ENCODE results near the gene CCDC33.

The CCDC33 gene

GRCh38 chr15:74229686-74230085, 6.4 kb upstream of the CCDC33 start:
- WGBS, 2 donors (ENCODE audit: extremely low coverage in 2 of 2, insufficient read length in 2 of 2, insufficient replicate concordance in 1 of 2) = no CpG with 5 or more reads among the region's 3 CpGs
- no peak overlapping the region for H3K4ac ChIP-seq (ENCODE audit: low read length)
- no peaks in the 10 kb centered on the region for H3K79me1 ChIP-seq (ENCODE audit: low read depth, low read length)
- no peak overlapping the region for H2BK5ac ChIP-seq (ENCODE audit: low read length)
- H4K8ac ChIP-seq (ENCODE audit: low read depth, low read length) = no peak overlapping the region
- H2BK120ac ChIP-seq (ENCODE audit: low read depth, low read length) = no peak overlapping the region
- H3K4me2 ChIP-seq (ENCODE audit: insufficient read depth, low read length, poor library complexity, severe bottlenecking) = no peak overlapping the region
- H4K91ac ChIP-seq (ENCODE audit: low read depth, low read length, poor library complexity) = peak overlapping the region; percentile 47
- peaks cover 20 to 22% of the 10 kb centered on the region in 2 donors for H3K4me1 ChIP-seq (ENCODE audit: control insufficient read depth in 2 of 2, insufficient read depth in 1 of 2, low read depth in 1 of 2, low read length in 2 of 2)
- H2AK5ac ChIP-seq (ENCODE audit: low read depth, low read length) = peak overlapping the region; percentile 81
- H3K14ac ChIP-seq (ENCODE audit: low read length) = no peak overlapping the region
- H3K4me3 ChIP-seq (ENCODE audit: low read length in 2 of 2) = no peak overlapping the region
- H3K9me3 ChIP-seq (replicated peaks in 1 of 2; ENCODE audit: control insufficient read depth in 2 of 2, insufficient read depth in 1 of 2, low read depth in 1 of 2, low read length in 2 of 2) = no peaks in the 10 kb centered on the region
- H3K27me3 ChIP-seq (ENCODE audit: control insufficient read depth in 3 of 3, insufficient read depth in 3 of 3, low read depth in 1 of 3, low read length in 3 of 3) = no peaks in the 10 kb centered on the region
- H3K9ac ChIP-seq (ENCODE audit: low read depth, low read length, poor library complexity) = no peak overlapping the region
- peak overlapping the region; percentile 23 for H3K23ac ChIP-seq (ENCODE audit: low read depth, low read length, poor library complexity)
- peak overlapping the region; percentile 65 for H3K18ac ChIP-seq (ENCODE audit: low read length)
- peak overlapping the region; percentile 42 for H2BK15ac ChIP-seq (ENCODE audit: low read length)
- no peak overlapping the region for H3K27ac ChIP-seq (replicated peaks; ENCODE audit: low read length)
- peak overlapping the region; percentile 31 for H2BK12ac ChIP-seq (ENCODE audit: low read length)
- no peak overlapping the region for H2AFZ ChIP-seq (ENCODE audit: low read length)
- no peaks in the 10 kb centered on the region for H3K36me3 ChIP-seq (replicated peaks in 1 of 2; ENCODE audit: control insufficient read depth in 2 of 2, insufficient read depth in 2 of 2, low read length in 2 of 2)
- DNase-seq (ENCODE audit: low spot score) = no peak

DNA sequence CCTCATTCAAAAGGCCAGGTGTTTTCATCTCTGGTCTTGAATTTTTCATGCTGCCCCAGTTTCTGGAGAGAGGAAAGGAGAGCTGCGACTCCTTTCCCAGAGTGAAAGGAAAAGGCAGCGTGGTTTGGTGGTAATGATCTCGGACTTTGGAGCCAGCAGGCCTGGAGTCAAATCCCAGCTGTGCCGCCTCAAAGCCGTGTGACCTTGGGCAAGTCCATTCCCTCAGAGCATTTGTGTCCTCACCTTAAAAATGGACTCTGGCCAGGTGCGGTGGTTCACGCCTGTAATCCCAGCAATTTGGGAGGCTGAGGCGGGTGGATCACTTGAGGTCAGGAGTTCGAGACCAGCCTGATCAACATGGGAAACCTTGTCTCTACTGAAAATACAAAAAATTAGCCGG, 4.7 kb upstream of the CCDC33 start:
- H3K79me1 ChIP-seq (ENCODE audit: low read depth, low read length) = no peaks in the 10 kb centered on the region
- no peaks in the 10 kb centered on the region for H3K36me3 ChIP-seq (replicated peaks in 1 of 2; ENCODE audit: control insufficient read depth in 2 of 2, insufficient read depth in 2 of 2, low read length in 2 of 2)
- H3K4me3 ChIP-seq (ENCODE audit: low read length in 2 of 2) = no peak overlapping the region
- H2AK5ac ChIP-seq (ENCODE audit: low read depth, low read length) = peak overlapping the region; percentile 24
- no peak overlapping the region for H3K14ac ChIP-seq (ENCODE audit: low read length)
- no peak overlapping the region for H3K4ac ChIP-seq (ENCODE audit: low read length)
- H4K8ac ChIP-seq (ENCODE audit: low read depth, low read length) = no peak overlapping the region
- H3K9me3 ChIP-seq (replicated peaks in 1 of 2; ENCODE audit: control insufficient read depth in 2 of 2, insufficient read depth in 1 of 2, low read depth in 1 of 2, low read length in 2 of 2) = no peaks in the 10 kb centered on the region
- no peak overlapping the region for H2BK15ac ChIP-seq (ENCODE audit: low read length)
- peaks cover 16 to 18% of the 10 kb centered on the region in 2 donors for H3K4me1 ChIP-seq (ENCODE audit: control insufficient read depth in 2 of 2, insufficient read depth in 1 of 2, low read depth in 1 of 2, low read length in 2 of 2)
- no peaks in the 10 kb centered on the region for H3K27me3 ChIP-seq (ENCODE audit: control insufficient read depth in 3 of 3, insufficient read depth in 3 of 3, low read depth in 1 of 3, low read length in 3 of 3)
- no peak overlapping the region for H3K27ac ChIP-seq (replicated peaks; ENCODE audit: low read length)
- no peak for DNase-seq (ENCODE audit: low spot score)
- H2AFZ ChIP-seq (ENCODE audit: low read length) = no peak overlapping the region
- no peak overlapping the region for H3K9ac ChIP-seq (ENCODE audit: low read depth, low read length, poor library complexity)
- no peak overlapping the region for H3K18ac ChIP-seq (ENCODE audit: low read length)
- H3K23ac ChIP-seq (ENCODE audit: low read depth, low read length, poor library complexity) = no peak overlapping the region
- H2BK12ac ChIP-seq (ENCODE audit: low read length) = no peak overlapping the region
- no peak overlapping the region for H2BK120ac ChIP-seq (ENCODE audit: low read depth, low read length)
- no CpG with 5 or more reads among the region's 10 CpGs for WGBS, 2 donors (ENCODE audit: extremely low coverage in 2 of 2, insufficient read length in 2 of 2, insufficient replicate concordance in 1 of 2)
- no peak overlapping the region for H2BK5ac ChIP-seq (ENCODE audit: low read length)
- no peak overlapping the region for H4K91ac ChIP-seq (ENCODE audit: low read depth, low read length, poor library complexity)
- no peak overlapping the region for H3K4me2 ChIP-seq (ENCODE audit: insufficient read depth, low read length, poor library complexity, severe bottlenecking)

DNA sequence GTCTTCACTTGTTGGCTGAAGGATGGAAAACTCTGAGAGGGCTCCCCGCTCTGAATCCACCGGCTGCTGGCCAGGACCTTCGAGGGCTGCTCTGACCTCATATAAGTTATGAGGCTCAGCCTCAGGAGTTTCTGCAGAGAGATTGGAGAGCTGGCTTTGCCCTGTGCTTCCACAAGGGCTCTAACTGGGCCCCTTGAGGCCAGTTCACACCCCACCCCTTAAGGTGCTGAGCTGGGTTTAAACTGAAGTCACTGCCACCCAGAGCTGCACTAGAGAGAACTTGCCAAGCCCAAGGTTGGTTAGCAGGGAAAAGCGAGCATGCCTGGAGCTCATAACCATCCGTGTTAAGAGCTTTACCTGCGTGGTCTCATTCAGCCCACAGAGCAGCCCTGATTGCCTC, 2.8 kb upstream of the CCDC33 start:
- Histone ChIP-seq H2BK15ac (ENCODE audit: low read length) (no peak overlapping the region), H3K27ac (replicated peaks; ENCODE audit: low read length) (no peak overlapping the region), H3K36me3 (replicated peaks in 1 of 2; ENCODE audit: control insufficient read depth in 2 of 2, insufficient read depth in 2 of 2, low read length in 2 of 2) (no peaks in the 10 kb centered on the region), H2BK5ac (ENCODE audit: low read length) (no peak overlapping the region), H3K27me3 (ENCODE audit: control insufficient read depth in 3 of 3, insufficient read depth in 3 of 3, low read depth in 1 of 3, low read length in 3 of 3) (no peaks in the 10 kb centered on the region), H3K4me1 (ENCODE audit: control insufficient read depth in 2 of 2, insufficient read depth in 1 of 2, low read depth in 1 of 2, low read length in 2 of 2) (peaks cover 12 to 14% of the 10 kb centered on the region in 2 donors), H4K91ac (ENCODE audit: low read depth, low read length, poor library complexity) (no peak overlapping the region), H3K23ac (ENCODE audit: low read depth, low read length, poor library complexity) (no peak overlapping the region), H2AK5ac (ENCODE audit: low read depth, low read length) (no peak overlapping the region), H3K18ac (ENCODE audit: low read length) (no peak overlapping the region), H3K4ac (ENCODE audit: low read length) (no peak overlapping the region), H3K9me3 (replicated peaks in 1 of 2; ENCODE audit: control insufficient read depth in 2 of 2, insufficient read depth in 1 of 2, low read depth in 1 of 2, low read length in 2 of 2) (no peaks in the 10 kb centered on the region), H3K4me2 (ENCODE audit: insufficient read depth, low read length, poor library complexity, severe bottlenecking) (no peak overlapping the region), H3K4me3 (ENCODE audit: low read length in 2 of 2) (no peak overlapping the region), H2AFZ (ENCODE audit: low read length) (no peak overlapping the region), H3K14ac (ENCODE audit: low read length) (no peak overlapping the region), H3K79me1 (ENCODE audit: low read depth, low read length) (no peaks in the 10 kb centered on the region), H2BK12ac (ENCODE audit: low read length) (no peak overlapping the region), H3K9ac (ENCODE audit: low read depth, low read length, poor library complexity) (no peak overlapping the region), H4K8ac (ENCODE audit: low read depth, low read length) (no peak overlapping the region), H2BK120ac (ENCODE audit: low read depth, low read length) (no peak overlapping the region)
- DNase-seq (ENCODE audit: low spot score) = no peak
- no CpG with 5 or more reads among the region's 6 CpGs for WGBS, 2 donors (ENCODE audit: extremely low coverage in 2 of 2, insufficient read length in 2 of 2, insufficient replicate concordance in 1 of 2)

GRCh38 chr15:74233851-74234597, 2.1 kb upstream of the CCDC33 start:
- H3K9ac ChIP-seq (ENCODE audit: low read depth, low read length, poor library complexity) = no peak overlapping the region
- H2AFZ ChIP-seq (ENCODE audit: low read length) = no peak overlapping the region
- H4K91ac ChIP-seq (ENCODE audit: low read depth, low read length, poor library complexity) = no peak overlapping the region
- no peaks in the 10 kb centered on the region for H3K36me3 ChIP-seq (replicated peaks in 1 of 2; ENCODE audit: control insufficient read depth in 2 of 2, insufficient read depth in 2 of 2, low read length in 2 of 2)
- WGBS, 2 donors (ENCODE audit: extremely low coverage in 2 of 2, insufficient read length in 2 of 2, insufficient replicate concordance in 1 of 2) = no CpG with 5 or more reads among the region's 3 CpGs
- H3K14ac ChIP-seq (ENCODE audit: low read length) = no peak overlapping the region
- no peak overlapping the region for H2BK5ac ChIP-seq (ENCODE audit: low read length)
- no peak overlapping the region for H2BK120ac ChIP-seq (ENCODE audit: low read depth, low read length)
- peak overlapping the region; percentile 89 for H2AK5ac ChIP-seq (ENCODE audit: low read depth, low read length)
- H3K18ac ChIP-seq (ENCODE audit: low read length) = peak overlapping the region; percentile 29
- no peak overlapping the region for H3K4me3 ChIP-seq (ENCODE audit: low read length in 2 of 2)
- no peaks in the 10 kb centered on the region for H3K9me3 ChIP-seq (replicated peaks in 1 of 2; ENCODE audit: control insufficient read depth in 2 of 2, insufficient read depth in 1 of 2, low read depth in 1 of 2, low read length in 2 of 2)
- peaks cover 7 to 11% of the 10 kb centered on the region in 2 donors for H3K4me1 ChIP-seq (ENCODE audit: control insufficient read depth in 2 of 2, insufficient read depth in 1 of 2, low read depth in 1 of 2, low read length in 2 of 2)
- no peak overlapping the region for H3K23ac ChIP-seq (ENCODE audit: low read depth, low read length, poor library complexity)
- no peak overlapping the region for H2BK15ac ChIP-seq (ENCODE audit: low read length)
- no peak overlapping the region for H3K27ac ChIP-seq (replicated peaks; ENCODE audit: low read length)
- no peak overlapping the region for H4K8ac ChIP-seq (ENCODE audit: low read depth, low read length)
- DNase-seq (ENCODE audit: low spot score) = no peak
- H3K27me3 ChIP-seq (ENCODE audit: control insufficient read depth in 3 of 3, insufficient read depth in 3 of 3, low read depth in 1 of 3, low read length in 3 of 3) = no peaks in the 10 kb centered on the region
- no peaks in the 10 kb centered on the region for H3K79me1 ChIP-seq (ENCODE audit: low read depth, low read length)
- no peak overlapping the region for H3K4me2 ChIP-seq (ENCODE audit: insufficient read depth, low read length, poor library complexity, severe bottlenecking)
- H3K4ac ChIP-seq (ENCODE audit: low read length) = no peak overlapping the region
- no peak overlapping the region for H2BK12ac ChIP-seq (ENCODE audit: low read length)
